ENCODE data around the gene UNC13B. TPM values are rescaled to one million over a fixed set of nuclear protein-coding genes. Genes with fewer than 3 reads are reported as not detected.

Gene UNC13B
- total and polyA plus RNA-seq, 2 of the 13 experiments (the other 11 are each of a cell fraction or from before 2014, with no cell fraction given), result 14.0 to 18.3 TPM

GRCh38 chr9:35115680-35116538 is 45.9 kb upstream of the UNC13B start, which contains the start of gene ATOSB (continued):
- TF ChIP-seq, protein P1, sequence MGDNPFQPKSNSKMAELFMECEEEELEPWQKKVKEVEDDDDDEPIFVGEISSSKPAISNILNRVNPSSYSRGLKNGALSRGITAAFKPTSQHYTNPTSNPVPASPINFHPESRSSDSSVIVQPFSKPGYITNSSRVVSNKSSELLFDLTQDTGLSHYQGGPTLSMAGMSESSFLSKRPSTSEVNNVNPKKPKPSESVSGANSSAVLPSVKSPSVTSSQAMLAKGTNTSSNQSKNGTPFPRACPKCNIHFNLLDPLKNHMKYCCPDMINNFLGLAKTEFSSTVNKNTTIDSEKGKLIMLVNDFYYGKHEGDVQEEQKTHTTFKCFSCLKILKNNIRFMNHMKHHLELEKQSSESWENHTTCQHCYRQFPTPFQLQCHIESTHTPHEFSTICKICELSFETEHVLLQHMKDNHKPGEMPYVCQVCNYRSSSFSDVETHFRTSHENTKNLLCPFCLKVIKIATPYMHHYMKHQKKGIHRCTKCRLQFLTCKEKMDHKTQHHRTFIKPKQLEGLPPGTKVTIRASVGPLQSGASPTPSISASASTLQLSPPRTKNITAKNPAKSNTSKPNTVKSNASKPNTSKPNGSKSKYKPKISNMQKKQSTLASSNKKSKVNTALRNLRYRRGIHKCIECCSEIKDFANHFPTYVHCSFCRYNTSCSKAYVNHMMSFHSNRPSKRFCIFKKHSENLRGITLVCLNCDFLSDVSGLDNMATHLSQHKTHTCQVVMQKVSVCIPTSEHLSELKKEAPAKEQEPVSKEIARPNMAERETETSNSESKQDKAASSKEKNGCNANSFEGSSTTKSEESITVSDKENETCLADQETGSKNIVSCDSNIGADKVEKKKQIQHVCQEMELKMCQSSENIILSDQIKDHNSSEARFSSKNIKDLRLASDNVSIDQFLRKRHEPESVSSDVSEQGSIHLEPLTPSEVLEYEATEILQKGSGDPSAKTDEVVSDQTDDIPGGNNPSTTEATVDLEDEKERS (CRISPR knock-in tag; IDR thresholded peaks at IDR 0.05), result 0 out of 2 replicates have a peak, but pooled peaks have one; percentile 46
- TF ChIP-seq PPARG (CRISPR knock-in tag; conservative IDR thresholded peaks at IDR 0.05) (no peak), HIVEP1 (CRISPR knock-in tag; IDR thresholded peaks at IDR 0.05) (peak; percentile 64), DMTF1 (CRISPR knock-in tag; IDR thresholded peaks at IDR 0.05) (no peak), ZFY (CRISPR knock-in tag; IDR thresholded peaks at IDR 0.05) (no peak), PHF20 (CRISPR knock-in tag; IDR thresholded peaks at IDR 0.05) (no peak)
- TF ChIP-seq, protein P2, sequence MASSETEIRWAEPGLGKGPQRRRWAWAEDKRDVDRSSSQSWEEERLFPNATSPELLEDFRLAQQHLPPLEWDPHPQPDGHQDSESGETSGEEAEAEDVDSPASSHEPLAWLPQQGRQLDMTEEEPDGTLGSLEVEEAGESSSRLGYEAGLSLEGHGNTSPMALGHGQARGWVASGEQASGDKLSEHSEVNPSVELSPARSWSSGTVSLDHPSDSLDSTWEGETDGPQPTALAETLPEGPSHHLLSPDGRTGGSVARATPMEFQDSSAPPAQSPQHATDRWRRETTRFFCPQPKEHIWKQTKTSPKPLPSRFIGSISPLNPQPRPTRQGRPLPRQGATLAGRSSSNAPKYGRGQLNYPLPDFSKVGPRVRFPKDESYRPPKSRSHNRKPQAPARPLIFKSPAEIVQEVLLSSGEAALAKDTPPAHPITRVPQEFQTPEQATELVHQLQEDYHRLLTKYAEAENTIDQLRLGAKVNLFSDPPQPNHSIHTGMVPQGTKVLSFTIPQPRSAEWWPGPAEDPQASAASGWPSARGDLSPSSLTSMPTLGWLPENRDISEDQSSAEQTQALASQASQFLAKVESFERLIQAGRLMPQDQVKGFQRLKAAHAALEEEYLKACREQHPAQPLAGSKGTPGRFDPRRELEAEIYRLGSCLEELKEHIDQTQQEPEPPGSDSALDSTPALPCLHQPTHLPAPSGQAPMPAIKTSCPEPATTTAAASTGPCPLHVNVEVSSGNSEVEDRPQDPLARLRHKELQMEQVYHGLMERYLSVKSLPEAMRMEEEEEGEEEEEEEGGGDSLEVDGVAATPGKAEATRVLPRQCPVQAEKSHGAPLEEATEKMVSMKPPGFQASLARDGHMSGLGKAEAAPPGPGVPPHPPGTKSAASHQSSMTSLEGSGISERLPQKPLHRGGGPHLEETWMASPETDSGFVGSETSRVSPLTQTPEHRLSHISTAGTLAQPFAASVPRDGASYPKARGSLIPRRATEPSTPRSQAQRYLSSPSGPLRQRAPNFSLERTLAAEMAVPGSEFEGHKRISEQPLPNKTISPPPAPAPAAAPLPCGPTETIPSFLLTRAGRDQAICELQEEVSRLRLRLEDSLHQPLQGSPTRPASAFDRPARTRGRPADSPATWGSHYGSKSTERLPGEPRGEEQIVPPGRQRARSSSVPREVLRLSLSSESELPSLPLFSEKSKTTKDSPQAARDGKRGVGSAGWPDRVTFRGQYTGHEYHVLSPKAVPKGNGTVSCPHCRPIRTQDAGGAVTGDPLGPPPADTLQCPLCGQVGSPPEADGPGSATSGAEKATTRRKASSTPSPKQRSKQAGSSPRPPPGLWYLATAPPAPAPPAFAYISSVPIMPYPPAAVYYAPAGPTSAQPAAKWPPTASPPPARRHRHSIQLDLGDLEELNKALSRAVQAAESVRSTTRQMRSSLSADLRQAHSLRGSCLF (CRISPR knock-in tag; IDR thresholded peaks at IDR 0.05; ENCODE audit: borderline replicate concordance), result no peak
